ENCODE results near the gene MSI2.

- TF ChIP-seq EZH2 (IDR thresholded peaks at IDR 0.05; ENCODE audit: low read depth, unreplicated experiment) (no peak), EZH2phosphoT487 (IDR thresholded peaks at IDR 0.05; ENCODE audit: unreplicated experiment) (no peak), CTCF (conservative IDR thresholded peaks at IDR 0.05; ENCODE audit: low read depth in 2 of 2) (no peak), POLR2AphosphoS5 (IDR thresholded peaks at IDR 0.05; ENCODE audit: low read depth) (no peak), ZNF114 (CRISPR knock-in tag; IDR thresholded peaks at IDR 0.05) (no peak), NANOG (IDR thresholded peaks at IDR 0.05; ENCODE audit: borderline replicate concordance) (no peak), CREB1 (CRISPR knock-in tag; IDR thresholded peaks at IDR 0.05; ENCODE audit: low read depth) (no peak), STAT1 (IDR thresholded peaks at IDR 0.05; ENCODE audit: unreplicated experiment) (no peak)
- TF ChIP-seq, protein P1, sequence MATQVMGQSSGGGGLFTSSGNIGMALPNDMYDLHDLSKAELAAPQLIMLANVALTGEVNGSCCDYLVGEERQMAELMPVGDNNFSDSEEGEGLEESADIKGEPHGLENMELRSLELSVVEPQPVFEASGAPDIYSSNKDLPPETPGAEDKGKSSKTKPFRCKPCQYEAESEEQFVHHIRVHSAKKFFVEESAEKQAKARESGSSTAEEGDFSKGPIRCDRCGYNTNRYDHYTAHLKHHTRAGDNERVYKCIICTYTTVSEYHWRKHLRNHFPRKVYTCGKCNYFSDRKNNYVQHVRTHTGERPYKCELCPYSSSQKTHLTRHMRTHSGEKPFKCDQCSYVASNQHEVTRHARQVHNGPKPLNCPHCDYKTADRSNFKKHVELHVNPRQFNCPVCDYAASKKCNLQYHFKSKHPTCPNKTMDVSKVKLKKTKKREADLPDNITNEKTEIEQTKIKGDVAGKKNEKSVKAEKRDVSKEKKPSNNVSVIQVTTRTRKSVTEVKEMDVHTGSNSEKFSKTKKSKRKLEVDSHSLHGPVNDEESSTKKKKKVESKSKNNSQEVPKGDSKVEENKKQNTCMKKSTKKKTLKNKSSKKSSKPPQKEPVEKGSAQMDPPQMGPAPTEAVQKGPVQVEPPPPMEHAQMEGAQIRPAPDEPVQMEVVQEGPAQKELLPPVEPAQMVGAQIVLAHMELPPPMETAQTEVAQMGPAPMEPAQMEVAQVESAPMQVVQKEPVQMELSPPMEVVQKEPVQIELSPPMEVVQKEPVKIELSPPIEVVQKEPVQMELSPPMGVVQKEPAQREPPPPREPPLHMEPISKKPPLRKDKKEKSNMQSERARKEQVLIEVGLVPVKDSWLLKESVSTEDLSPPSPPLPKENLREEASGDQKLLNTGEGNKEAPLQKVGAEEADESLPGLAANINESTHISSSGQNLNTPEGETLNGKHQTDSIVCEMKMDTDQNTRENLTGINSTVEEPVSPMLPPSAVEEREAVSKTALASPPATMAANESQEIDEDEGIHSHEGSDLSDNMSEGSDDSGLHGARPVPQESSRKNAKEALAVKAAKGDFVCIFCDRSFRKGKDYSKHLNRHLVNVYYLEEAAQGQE (IDR thresholded peaks at IDR 0.05; ENCODE audit: unreplicated experiment): no peak
These were observed 109.1 kb downstream of the MSI2 start for GRCh38 chr17:57365420-57365819.

Data from GM23338 (cell line).